Caki2 (cell line): ENCODE results near the gene KIAA0513. TPM values are rescaled to one million over a fixed set of nuclear protein-coding genes. Genes with fewer than 3 reads are reported as not detected.
"Not testable (repeated sequence)": the region's sequence is repeated elsewhere in the genome, so short reads cannot be mapped to it uniquely, and the experiment has no call there.

ENCODE experiments used
- DNase-seq: peaks from one replicate; pipeline ENCODE4 v3.0.0-alpha.2; 2015; ENCODE audit warnings: low read depth
- in situ Hi-C: cut with HindIII; loops from 2 replicates; pipeline ENCODE4 v1.10.0; 2016; ENCODE audit warnings: low sequenced_read_pairs, low pct_unique_long_range_greater_than_20kb, mixed read lengths
- total RNA-seq: library from RNA; depleted of rRNA; stranded (reverse); fragments of >200 nt; shearing (Covaris generic); gene quantifications from 2 replicates; pipeline ENCODE4 v1.2.3, GENCODE V29; 2014; ENCODE audit warnings: low replicate concordance

Gene KIAA0513
- total RNA-seq, 1 experiment from 2014 or later: 1.7 TPM

DNA sequence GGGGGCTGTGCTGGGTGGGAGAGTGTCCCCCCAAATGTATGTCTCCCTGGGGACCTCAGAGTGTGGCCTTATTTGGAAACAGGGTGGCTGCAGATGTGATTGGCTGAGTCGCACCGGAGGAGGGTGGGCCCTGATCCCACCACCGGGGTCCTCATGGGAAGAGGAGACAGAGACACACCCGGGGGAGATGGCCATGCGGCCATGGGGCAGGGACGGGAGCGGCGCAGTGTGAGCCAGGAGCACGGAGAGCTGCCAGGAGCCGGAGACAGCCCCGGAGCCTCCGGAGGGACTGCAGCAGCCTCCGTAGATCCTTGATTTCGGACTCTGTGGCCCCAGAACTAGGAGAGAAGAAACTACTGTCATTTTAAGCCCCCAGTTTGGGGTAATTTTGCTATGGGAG is 86.3 kb downstream of the KIAA0513 start:
- in situ Hi-C loops: no loop called here

DNA sequence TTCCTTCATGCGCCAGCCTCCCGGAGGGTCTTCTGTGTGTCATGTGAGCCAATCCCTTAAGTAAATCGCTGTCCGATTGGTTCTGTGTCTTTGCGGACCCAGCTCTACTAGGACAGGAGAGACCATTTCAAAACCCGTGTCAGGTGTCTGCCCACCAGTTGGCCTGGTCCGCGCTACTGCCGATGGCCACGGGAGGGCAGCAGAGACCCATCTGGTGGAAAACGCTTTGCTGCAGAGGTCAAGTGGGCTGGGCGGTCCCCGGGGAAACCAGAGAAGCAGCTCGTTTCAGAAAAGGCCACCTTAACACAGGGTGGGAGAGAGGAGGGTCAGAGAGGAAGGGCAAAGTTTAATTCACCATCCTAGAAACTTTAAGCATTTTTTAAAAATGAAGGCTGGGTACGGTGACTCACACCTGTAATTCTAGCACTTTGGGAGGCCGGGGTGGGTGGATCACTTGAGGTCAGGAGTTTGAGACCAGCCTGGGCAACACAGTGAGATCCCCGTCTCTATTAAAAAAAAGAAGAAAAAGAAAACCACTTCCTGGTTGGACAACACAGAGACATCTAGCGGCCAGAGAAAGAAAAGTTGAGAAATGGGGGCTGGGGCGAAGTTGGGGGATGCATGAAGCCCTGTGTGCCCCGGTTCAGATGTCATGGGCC is 87.4 kb downstream of the KIAA0513 start:
- in situ Hi-C loops: no loop called here
- DNase-seq: peak; percentile 82

More for the DNA sequence above, 86.3 kb downstream of the KIAA0513 start:
- no peak for DNase-seq

- no peak for DNase-seq
- in situ Hi-C loops: no loop called here
Observed at GRCh38 chr16:85117418-85117817, 89.8 kb downstream of the KIAA0513 start.

DNA sequence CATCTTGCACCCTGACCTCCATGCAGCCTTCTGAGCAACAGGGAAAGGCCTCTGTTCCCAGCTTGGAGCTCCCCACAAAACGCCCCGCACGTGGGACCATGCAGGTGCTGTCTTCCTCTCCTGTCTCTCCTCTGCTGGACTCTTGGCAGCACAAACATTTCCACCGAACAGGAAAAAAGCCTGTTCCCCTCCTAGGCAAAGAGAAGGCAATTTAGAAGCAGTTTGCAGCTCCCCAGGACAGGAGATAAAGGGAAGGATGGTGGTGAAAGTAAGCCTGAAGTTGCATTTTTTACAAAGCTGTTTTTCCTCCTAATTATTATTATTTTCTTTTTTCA is 92.4 kb downstream of the KIAA0513 start:
- in situ Hi-C loops: no loop called here
- DNase-seq: no peak

DNA sequence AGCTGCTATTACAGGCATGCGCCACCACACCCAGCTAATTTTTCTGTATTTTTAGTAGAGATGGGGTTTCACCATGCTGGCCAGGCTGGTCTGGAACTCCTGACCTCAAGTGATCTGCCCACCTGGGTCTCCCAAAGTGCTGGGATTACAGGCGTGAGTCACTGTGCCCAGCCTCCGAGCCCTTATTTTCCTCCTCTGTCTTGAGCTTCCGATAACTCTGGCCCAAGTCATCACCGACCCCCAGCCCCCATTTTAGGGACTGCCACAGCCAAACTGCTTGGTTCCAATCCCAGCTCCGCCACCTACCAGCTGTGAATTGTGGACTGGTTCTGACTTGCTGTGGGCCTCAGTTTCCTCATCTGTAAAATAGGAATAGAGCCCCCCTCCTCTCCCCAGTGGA is 95.8 kb downstream of the KIAA0513 start:
- in situ Hi-C loops: not testable (repeated sequence)

DNA sequence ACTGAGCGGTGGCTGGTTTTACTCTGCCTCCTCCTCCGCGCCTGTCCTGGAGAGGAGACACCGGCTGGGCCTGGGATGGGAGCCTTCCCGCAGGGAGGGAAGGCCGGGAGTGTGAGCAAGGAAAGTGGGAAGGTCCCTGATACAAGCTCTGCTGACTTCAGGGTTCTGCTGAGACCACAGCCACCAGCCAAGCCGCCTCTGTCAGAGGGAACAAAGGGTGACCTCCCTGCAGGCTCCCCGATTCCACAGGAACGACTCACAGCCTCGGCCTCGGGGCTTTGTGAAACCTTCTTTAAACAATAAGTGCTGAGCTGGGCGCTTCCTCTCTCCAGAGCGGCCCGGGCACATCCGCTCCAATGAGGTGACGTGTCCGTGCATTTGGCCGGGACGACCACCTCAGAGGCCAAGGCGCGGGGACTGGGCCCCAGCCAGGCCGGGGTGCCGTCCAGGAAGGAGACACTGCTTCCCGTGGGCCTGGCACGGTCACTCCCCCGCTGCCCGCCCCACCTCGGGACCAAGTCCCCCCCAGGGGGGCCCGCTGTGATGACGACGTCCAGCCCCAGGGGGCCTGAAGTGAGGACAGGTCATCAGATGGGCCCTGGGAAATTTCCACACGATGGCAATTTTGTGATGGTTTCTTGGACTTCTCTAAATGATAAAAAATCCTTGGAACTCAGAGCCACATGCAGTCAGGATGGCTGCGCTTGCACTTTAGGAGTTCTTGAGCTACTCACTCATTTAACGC is 96.5 kb downstream of the KIAA0513 start:
- no peak for DNase-seq
- in situ Hi-C loops: no loop called here

More for the DNA sequence above, 95.8 kb downstream of the KIAA0513 start:
- not testable (repeated sequence) for DNase-seq

DNA sequence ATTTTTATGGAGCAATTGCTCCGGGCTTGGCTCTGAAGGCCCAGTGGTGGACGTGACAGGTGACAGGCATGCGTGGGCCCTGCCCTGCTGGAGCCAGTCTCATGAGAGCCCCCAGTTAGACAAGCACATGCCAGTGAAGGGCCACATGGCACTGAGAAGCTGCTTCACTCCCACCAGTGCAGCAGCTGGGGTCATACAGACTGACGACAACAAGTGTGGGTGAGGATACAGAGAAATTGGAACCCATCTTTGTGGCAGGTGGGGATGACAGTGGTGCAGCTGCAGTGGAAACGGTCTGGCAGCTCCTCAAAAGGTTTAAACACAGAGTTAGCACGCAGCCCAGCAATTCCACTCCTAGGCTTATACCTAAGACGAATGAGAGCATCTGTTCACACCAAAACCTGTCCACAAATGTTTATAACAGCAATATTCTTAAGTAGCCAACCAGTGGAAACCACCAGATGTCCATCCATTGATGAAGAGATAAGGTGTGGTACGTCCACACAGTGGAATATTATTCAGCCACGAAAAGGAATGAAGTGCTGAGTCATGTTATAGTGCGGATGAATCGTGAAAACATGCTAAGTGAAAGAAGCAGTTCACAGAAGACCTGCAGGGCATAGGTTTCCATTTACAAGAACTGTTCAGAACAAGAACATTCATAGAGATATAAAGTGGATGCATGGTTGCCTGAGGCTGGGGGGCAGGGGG is 97.2 kb downstream of the KIAA0513 start:
- in situ Hi-C loops: no loop called here
- no peak for DNase-seq

GRCh38 chr16:85125570-85126393 is 98.2 kb downstream of the KIAA0513 start:
- DNase-seq: no peak
- in situ Hi-C loops: no loop called here

DNA sequence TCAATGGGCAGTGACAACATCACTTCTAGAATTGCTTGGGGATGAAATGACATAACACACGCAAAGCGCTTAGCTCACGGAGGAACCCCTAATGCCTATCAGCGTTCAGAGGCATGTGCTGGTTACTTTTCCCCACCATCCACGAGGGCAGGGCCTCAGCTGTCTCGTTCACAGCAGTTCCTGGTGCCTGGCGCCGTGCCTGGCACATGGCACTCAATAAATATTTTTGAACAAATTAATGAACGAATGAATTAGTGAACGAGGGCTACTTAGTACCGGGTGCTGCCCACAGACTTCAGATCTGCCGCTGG is 98.8 kb downstream of the KIAA0513 start:
- in situ Hi-C loops: no loop called here

GRCh38 chr16:85126705-85127378 is 99.2 kb downstream of the KIAA0513 start:
- in situ Hi-C loops: no loop called here
- DNase-seq: no peak

More for the DNA sequence above, 98.8 kb downstream of the KIAA0513 start:
- no peak for DNase-seq

GRCh38 chr16:85127379-85127723 is 99.8 kb downstream of the KIAA0513 start:
- in situ Hi-C loops: no loop called here
- no peak for DNase-seq

DNA sequence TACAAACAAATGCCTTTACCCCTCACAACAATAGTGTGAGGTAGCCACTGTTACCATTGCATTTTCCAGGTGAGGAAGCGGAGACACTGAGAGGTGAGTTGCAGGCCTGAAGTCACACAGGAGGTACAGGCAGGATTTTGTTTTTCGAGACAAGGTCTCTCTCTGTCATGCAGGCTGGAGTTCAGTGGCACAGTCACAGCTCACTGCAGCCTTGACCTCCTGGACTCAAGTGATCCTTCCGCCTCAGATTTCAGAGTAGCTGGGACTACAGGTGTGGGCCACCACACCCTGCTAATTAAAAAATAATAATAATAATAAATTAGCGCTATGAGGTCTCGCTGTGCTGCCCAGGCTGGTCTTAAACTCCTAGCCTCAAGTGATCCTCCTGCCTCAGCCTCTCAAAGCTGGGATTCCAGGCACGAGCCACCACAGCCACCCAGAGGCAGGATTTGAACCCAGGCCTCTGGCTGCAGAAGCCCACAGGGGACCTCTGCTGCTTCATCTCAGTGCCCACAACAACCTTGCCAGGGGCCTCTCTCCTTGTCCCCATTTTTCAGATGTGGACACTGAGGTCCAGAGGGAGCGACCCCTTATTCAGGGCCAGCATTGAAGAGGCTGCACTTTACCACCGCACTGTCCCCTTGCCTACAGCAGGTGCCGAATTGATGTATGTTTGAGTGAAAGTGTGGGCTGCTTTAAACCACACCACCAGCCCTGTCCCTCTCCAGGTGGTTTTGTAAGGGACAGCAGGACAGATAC is 100.7 kb downstream of the KIAA0513 start:
- DNase-seq: no peak
- in situ Hi-C loops: no loop called here

DNA sequence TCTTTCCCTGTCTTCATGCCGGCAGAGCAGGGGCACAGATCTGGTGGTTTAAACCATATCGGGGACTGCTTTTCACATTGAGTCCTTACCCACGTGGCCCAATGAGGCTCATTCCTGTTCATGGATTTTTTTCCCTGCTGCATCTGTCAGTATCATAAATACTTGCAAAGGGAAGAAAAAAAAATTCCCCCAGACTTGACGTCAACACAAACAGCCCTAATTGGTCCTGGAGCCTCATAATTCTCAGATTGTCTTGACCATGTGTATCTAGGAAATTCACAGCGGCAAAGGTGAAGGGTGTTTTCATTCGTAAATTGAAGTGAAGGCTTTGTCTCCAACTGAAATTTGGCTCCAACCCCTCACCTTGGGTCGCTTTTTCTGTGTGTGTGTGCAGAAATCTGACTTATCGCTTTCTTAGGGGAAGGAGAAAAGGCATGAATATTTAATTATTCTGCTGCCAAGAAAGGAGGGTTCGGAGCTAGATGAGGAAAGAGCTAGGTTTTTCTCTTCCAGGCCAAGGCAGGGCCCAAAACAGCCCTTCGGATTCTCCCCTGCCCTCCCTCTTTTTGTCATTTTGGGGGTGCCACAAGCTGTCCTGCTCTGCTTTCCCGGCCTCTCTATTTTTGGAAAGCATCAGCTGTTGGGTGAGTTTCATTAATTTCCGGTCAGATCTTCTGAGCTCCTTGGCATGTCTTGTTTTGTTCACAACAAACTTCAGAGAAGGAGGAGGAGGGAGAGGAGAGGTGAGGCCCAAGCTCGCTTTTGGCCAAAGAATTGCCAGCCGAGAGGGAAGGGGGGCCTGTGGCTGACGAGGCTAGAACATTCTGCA is 102.5 kb downstream of the KIAA0513 start:
- in situ Hi-C loops: no loop called here
- DNase-seq: no peak

DNA sequence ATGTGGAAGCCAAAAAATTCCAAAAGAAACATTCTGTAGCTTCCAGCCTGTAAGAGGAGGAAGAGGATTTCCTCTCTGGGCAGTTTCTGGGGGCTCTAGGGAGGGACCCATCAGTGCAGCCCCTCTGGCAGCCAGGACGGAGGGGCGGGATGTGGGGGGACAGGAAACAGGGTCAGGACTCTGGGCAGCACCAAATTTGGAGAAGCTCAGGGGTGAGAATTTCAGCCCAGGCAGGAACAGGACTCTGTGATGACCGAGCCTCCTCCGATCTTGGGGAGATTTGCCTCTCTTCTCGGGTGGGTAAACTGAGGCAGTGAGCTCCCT is 103.1 kb downstream of the KIAA0513 start:
- no peak for DNase-seq
- in situ Hi-C loops: no loop called here

DNA sequence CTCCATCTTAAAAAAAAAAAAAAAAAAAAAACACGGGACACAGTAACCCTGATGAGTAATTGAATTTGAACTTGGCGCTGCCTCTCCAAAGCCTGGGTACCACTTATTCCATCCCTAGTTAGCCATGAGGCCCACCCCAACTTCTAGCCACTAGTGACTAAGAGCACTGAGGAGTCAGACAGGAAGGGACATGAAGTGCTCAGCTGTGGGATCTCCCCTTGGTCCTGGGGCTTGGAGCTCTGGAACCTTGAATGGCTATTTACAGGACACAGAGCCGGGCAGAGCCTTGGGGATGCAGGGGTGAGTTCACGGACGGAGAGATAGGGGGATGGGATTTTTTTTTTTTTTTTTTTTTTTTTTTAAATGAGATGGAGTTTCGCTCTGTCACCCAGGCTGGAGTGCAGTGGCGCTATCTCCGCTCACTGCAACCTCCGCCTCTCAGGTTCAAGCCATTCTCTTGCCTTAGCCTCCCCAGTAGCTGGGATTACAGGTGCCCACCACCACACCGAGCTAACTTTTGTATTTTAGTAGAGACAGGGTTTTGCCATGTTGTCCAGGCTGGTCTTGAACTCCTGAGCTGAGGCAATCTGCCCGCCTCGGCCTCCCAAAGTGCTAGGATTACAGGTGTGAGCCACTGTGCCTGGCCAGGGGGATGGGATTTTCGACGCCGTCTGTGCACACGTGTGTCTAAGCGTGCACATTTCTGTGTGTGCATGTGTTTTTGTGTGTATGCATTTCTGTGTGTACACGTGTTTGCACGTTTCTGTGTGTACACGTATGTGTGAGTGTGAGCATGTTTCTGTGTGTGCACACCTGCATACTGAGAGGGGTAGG is 105.1 kb downstream of the KIAA0513 start:
- in situ Hi-C loops: no loop called here
- DNase-seq: no peak

- no peak for DNase-seq
- in situ Hi-C loops: no loop called here
Observed at GRCh38 chr16:85133290-85133599, 105.7 kb downstream of the KIAA0513 start.
